ENCODE data around the gene TCF4. TPM values are rescaled to one million over a fixed set of nuclear protein-coding genes. Genes with fewer than 3 reads are reported as not detected.
A peak's percentile ranks its signal among the peaks of the same experiment; 100 is the strongest.

TCF4 gene
- total RNA-seq, 1 experiment from 2014 or later: 55.8 TPM

- no peaks in the 10 kb centered on the region for H3K27me3 ChIP-seq (replicated peaks)
- no peak overlapping the region for H3K27ac ChIP-seq
- H3K4me3 ChIP-seq: no peak overlapping the region
- no peak for DNase-seq (ENCODE audit: low read depth in 1 of 2, low spot score in 2 of 2)
- peaks cover 37% of the 10 kb centered on the region for H3K36me3 ChIP-seq
- H3K4me1 ChIP-seq (replicated peaks): peaks cover 5% of the 10 kb centered on the region
- no peaks in the 10 kb centered on the region for H3K9me3 ChIP-seq (replicated peaks)
Measured at GRCh38 chr18:55233857-55234256, 354.1 kb downstream of the TCF4 start.

DNA sequence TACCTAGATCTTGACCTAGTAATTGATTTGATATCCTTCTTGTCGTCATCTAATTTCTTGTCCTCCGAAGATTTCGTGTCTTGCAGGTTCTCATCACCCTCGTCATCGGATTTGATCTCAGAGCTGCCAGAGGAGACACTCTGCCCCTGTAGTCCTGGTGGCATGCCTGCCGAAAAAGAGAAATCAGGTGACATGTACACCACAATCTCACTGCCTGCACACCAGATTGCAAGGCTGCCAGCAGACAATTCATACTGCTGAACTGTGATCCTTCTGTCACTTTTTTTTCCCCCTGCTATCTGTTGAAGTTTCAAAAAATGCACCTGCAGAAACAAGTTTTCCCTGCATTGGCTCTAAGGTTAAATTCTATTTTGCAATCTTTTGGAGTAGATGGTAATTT, 355.5 kb downstream of the TCF4 start:
- H3K27me3 ChIP-seq (replicated peaks): no peaks in the 10 kb centered on the region
- no peak overlapping the region for H3K27ac ChIP-seq
- H3K9me3 ChIP-seq (replicated peaks): no peaks in the 10 kb centered on the region
- H3K4me3 ChIP-seq: no peak overlapping the region
- H3K4me1 ChIP-seq (replicated peaks): peaks cover 17% of the 10 kb centered on the region
- H3K36me3 ChIP-seq: peaks cover 45% of the 10 kb centered on the region
- no peak for DNase-seq (ENCODE audit: low read depth in 1 of 2, low spot score in 2 of 2)

DNA sequence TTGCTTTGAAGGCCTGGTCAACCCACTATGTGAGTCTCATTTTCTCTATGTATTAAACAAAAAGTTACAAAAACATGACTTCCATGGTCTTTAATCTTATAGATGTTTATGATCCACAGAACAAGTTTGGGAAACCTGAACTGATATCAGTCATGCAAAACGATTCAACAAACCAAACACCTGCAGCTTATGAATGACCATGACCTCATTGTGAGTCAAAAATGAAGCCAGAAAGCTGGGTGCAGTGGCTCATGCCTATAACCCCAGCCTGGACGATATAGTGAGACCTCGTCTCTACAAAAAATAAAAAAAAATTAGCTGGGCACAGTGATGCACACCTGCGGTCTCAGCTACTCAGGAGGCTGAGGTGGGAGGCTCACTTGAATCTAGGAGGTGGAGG, 358.3 kb downstream of the TCF4 start:
- DNase-seq (ENCODE audit: low read depth in 1 of 2, low spot score in 2 of 2): no peak
- H3K9me3 ChIP-seq (replicated peaks): no peaks in the 10 kb centered on the region
- H3K4me1 ChIP-seq (replicated peaks): peaks cover 17% of the 10 kb centered on the region
- H3K27ac ChIP-seq: no peak overlapping the region
- H3K4me3 ChIP-seq: no peak overlapping the region
- H3K27me3 ChIP-seq (replicated peaks): no peaks in the 10 kb centered on the region
- H3K36me3 ChIP-seq: peaks cover 52% of the 10 kb centered on the region

DNA sequence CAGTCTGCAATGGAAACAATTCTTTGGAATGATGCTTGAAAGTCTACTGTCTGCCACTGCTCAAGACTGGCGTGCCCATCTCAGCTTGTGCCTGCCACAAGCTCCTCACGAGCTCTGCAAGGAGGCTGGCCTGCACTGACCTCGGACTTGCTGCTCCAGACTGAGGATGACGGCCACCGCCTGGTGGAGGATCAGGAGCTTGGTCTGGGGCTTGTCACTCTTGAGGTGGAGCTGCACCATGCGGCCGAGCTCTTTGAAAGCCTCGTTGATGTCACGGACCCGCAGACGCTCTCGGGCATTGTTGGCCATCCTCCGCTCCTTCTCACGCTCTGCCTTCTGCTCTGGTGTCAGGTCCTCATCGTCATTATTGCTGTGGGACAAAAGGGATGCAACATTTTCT, 359.3 kb downstream of the TCF4 start:
- H3K36me3 ChIP-seq: peaks cover 46% of the 10 kb centered on the region
- no peak for DNase-seq (ENCODE audit: low read depth in 1 of 2, low spot score in 2 of 2)
- no peak overlapping the region for H3K4me3 ChIP-seq
- H3K9me3 ChIP-seq (replicated peaks): no peaks in the 10 kb centered on the region
- H3K27ac ChIP-seq: 0 out of 2 replicates have a peak overlapping the region, but pooled peaks have one; percentile 1
- H3K4me1 ChIP-seq (replicated peaks): peaks cover 23% of the 10 kb centered on the region
- H3K27me3 ChIP-seq (replicated peaks): no peaks in the 10 kb centered on the region

DNA sequence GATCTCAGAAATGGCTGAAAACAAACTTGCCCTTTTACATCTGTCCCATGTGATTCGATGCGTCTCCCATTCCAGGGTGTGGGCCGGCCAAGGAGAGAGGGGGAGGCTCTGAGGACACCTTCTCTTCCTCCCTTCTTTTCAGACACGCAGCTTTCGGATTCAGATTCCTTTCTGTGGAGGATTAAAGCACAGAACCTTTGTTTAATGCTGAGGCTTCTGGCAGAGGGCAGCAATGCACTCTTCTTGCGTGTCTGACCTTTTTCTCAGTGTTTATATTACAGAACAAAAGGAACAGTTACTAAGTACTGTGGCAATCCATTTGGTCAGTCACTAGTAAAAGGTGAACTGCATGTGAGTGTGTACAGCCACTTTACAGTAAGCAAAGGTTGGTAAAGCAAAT, 359.8 kb downstream of the TCF4 start:
- DNase-seq (ENCODE audit: low read depth in 1 of 2, low spot score in 2 of 2): peak; percentile 57 to 70
- Histone ChIP-seq H3K36me3 (peaks cover 44% of the 10 kb centered on the region), H3K4me3 (no peak overlapping the region), H3K9me3 (replicated peaks) (no peaks in the 10 kb centered on the region), H3K4me1 (replicated peaks) (peaks cover 23% of the 10 kb centered on the region), H3K27ac (peak overlapping the region; percentile 2; the same call in 1 of the 2 replicates), H3K27me3 (replicated peaks) (no peaks in the 10 kb centered on the region)

GRCh38 chr18:55227771-55228170, 360.2 kb downstream of the TCF4 start:
- H3K36me3 ChIP-seq: peaks cover 39% of the 10 kb centered on the region
- no peak for DNase-seq (ENCODE audit: low read depth in 1 of 2, low spot score in 2 of 2)
- peak overlapping the region; percentile 2; the same call in 1 of the 2 replicates for H3K27ac ChIP-seq
- H3K4me1 ChIP-seq (replicated peaks): peaks cover 23% of the 10 kb centered on the region
- H3K27me3 ChIP-seq (replicated peaks): no peaks in the 10 kb centered on the region
- no peak overlapping the region for H3K4me3 ChIP-seq
- no peaks in the 10 kb centered on the region for H3K9me3 ChIP-seq (replicated peaks)

DNA sequence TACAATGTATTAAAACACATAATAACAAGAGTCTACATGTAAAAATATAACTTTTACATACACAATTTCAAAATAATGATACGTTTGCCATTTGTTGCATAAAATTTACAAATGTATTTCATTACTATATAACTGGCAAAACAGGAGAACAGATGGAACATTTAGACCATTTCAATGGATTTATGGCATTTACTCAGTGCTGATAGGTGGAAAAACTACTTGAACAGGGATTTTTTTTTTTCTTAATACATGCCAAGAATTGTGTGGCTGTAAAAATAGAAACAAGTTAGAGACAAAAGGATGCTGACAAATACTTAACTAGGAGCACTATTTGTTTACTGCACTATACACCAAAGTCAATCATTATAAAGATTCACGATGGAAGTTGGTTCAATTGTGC, 361.9 kb downstream of the TCF4 start:
- Histone ChIP-seq H3K27ac (no peak overlapping the region), H3K4me3 (no peak overlapping the region), H3K36me3 (peaks cover 23% of the 10 kb centered on the region), H3K4me1 (replicated peaks) (peaks cover 23% of the 10 kb centered on the region), H3K27me3 (replicated peaks) (no peaks in the 10 kb centered on the region), H3K9me3 (replicated peaks) (no peaks in the 10 kb centered on the region)
- no peak for DNase-seq (ENCODE audit: low read depth in 1 of 2, low spot score in 2 of 2)

DNA sequence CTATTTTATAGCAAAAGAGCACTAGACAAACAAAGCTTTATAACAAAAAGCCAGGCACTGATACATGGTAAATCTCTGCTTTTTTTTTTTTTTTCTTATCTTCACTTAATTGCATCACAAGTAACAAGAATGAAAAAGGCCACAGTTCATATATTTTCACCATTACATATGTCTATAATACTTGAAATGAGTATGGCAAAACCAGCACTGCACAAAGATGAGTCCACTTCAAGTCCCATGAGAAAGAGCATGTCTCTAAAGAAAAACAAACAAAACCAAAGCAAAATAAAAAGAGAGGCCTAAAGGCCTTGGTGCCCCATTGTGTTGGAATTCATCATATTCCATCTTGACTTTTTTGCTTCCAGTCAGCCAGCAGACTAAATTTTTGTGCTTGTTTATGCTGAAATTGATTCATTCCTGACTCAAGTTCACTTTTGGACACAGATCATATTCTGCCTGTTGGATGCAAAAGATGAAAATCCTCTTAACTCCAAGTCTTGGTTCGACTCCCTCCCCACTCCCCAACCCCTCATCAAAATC, 363.8 kb downstream of the TCF4 start:
- peak in 1 of 2 experiments; percentile 19 for DNase-seq (ENCODE audit: low read depth in 1 of 2, low spot score in 2 of 2)
- Histone ChIP-seq H3K27ac (no peak overlapping the region), H3K4me1 (replicated peaks) (peaks cover 23% of the 10 kb centered on the region), H3K27me3 (replicated peaks) (no peaks in the 10 kb centered on the region), H3K9me3 (replicated peaks) (no peaks in the 10 kb centered on the region), H3K36me3 (peaks cover 19% of the 10 kb centered on the region), H3K4me3 (no peak overlapping the region)

DNA sequence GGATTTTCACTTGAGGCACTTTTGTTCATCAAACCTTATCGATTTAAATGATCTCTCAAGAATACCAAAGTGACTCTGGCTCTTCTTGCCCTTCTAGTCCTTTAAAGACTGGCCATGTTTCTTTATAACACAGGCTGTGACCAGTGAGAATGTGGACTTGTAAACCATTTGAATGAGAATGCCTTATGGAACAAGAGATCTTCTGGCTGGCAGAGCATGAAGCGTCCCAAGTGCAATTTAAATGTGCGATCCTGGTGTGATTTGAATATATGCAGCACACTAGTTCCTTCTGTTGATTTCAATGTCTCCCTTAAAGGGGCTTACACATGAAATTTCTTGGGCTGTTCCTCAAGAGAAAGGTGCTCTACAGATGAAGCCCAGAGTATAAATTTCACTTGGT, 366.4 kb downstream of the TCF4 start:
- H3K27me3 ChIP-seq (replicated peaks): no peaks in the 10 kb centered on the region
- peaks cover 8% of the 10 kb centered on the region for H3K4me1 ChIP-seq (replicated peaks)
- peaks cover 4% of the 10 kb centered on the region; the same call in 1 of the 2 replicates for H3K36me3 ChIP-seq
- no peaks in the 10 kb centered on the region for H3K9me3 ChIP-seq (replicated peaks)
- no peak overlapping the region for H3K4me3 ChIP-seq
- DNase-seq (ENCODE audit: low read depth in 1 of 2, low spot score in 2 of 2): no peak
- H3K27ac ChIP-seq: no peak overlapping the region

DNA sequence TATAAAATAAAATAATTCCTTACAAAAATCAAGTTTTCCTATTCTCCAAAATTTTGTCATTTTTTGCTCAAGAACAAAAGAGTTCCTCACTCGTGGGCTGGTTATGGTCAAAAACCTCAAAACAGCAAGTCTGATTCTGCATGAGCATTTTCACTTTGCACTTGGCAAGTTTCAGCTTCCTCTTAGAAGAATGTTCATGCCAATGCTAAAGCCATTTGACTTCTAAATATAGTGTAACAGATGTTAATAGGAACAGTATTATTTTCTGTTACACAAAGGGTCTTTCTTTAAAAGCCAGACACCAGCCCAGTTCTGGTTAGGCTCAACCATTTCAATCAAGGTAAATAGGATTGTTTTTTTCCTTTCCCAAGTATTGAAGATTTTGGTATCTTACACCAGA, 367.5 kb downstream of the TCF4 start:
- no peaks in the 10 kb centered on the region for H3K27me3 ChIP-seq (replicated peaks)
- H3K36me3 ChIP-seq: no peaks in the 10 kb centered on the region
- H3K27ac ChIP-seq: no peak overlapping the region
- peaks cover 8% of the 10 kb centered on the region for H3K4me1 ChIP-seq (replicated peaks)
- H3K9me3 ChIP-seq (replicated peaks): no peaks in the 10 kb centered on the region
- DNase-seq (ENCODE audit: low read depth in 1 of 2, low spot score in 2 of 2): no peak
- H3K4me3 ChIP-seq: no peak overlapping the region

- no peak overlapping the region for H3K4me3 ChIP-seq
- no peak for DNase-seq (ENCODE audit: low read depth in 1 of 2, low spot score in 2 of 2)
- no peak overlapping the region for H3K27ac ChIP-seq
- no peaks in the 10 kb centered on the region for H3K9me3 ChIP-seq (replicated peaks)
- no peaks in the 10 kb centered on the region for H3K27me3 ChIP-seq (replicated peaks)
- H3K36me3 ChIP-seq: no peaks in the 10 kb centered on the region
- H3K4me1 ChIP-seq (replicated peaks): peaks cover 8% of the 10 kb centered on the region
Measured at GRCh38 chr18:55219823-55220222, 368.2 kb downstream of the TCF4 start.

- Histone ChIP-seq H3K9me3 (replicated peaks) (no peaks in the 10 kb centered on the region), H3K4me1 (replicated peaks) (peaks cover under 1% of the 10 kb centered on the region; the same call in 1 of the 2 replicates), H3K27me3 (replicated peaks) (no peaks in the 10 kb centered on the region), H3K4me3 (no peak overlapping the region), H3K27ac (no peak overlapping the region), H3K36me3 (no peaks in the 10 kb centered on the region)
- no peak for DNase-seq (ENCODE audit: low read depth in 1 of 2, low spot score in 2 of 2)
Measured at GRCh38 chr18:55219059-55219458, 368.9 kb downstream of the TCF4 start.

DNA sequence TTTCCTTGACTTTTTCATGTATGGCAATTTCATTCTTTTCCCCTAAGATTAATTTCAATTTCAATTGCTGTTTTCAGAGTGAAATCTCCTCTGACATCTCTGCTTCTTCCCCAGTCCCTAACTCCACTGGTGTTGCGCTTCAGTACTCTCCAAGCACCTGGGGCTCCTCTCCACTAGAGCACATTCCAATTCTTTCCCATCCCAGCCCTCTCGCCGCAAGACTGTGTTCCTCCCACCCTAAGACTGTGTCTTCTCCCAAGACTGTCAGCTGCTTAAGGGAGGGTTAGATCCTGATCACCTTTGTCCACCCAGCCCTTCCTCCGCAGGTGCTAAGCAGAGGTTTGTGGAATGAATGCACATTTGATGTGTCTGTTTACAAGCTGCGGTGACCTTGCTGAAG, 373.0 kb downstream of the TCF4 start:
- no peak for DNase-seq (ENCODE audit: low read depth in 1 of 2, low spot score in 2 of 2)
- Histone ChIP-seq H3K36me3 (no peaks in the 10 kb centered on the region), H3K27ac (no peak overlapping the region), H3K4me1 (replicated peaks) (no peaks in the 10 kb centered on the region), H3K27me3 (replicated peaks) (no peaks in the 10 kb centered on the region), H3K9me3 (replicated peaks) (no peaks in the 10 kb centered on the region), H3K4me3 (no peak overlapping the region)

DNA sequence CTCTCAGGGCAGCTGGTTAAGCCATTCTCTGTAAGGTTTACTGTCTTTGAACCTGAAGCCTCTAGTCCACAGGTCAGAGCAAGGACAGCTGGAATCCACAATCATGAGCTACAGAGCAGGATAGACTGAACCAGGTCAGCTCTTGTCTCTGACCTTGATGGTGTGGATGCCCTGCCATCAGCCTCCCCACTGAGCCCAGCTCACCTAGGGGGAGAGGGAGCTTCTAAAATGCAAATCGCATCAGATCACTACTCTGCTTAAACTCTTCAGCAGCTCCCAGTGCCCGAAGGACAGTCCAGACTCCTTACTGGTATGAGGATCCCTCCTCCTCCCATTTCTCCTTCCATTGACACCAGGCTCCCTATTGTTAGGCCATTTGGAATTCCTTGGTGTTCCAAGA, 373.5 kb downstream of the TCF4 start:
- Histone ChIP-seq H3K36me3 (no peaks in the 10 kb centered on the region), H3K9me3 (replicated peaks) (no peaks in the 10 kb centered on the region), H3K4me1 (replicated peaks) (no peaks in the 10 kb centered on the region), H3K4me3 (no peak overlapping the region), H3K27ac (no peak overlapping the region), H3K27me3 (replicated peaks) (no peaks in the 10 kb centered on the region)
- DNase-seq (ENCODE audit: low read depth in 1 of 2, low spot score in 2 of 2): no peak

DNA sequence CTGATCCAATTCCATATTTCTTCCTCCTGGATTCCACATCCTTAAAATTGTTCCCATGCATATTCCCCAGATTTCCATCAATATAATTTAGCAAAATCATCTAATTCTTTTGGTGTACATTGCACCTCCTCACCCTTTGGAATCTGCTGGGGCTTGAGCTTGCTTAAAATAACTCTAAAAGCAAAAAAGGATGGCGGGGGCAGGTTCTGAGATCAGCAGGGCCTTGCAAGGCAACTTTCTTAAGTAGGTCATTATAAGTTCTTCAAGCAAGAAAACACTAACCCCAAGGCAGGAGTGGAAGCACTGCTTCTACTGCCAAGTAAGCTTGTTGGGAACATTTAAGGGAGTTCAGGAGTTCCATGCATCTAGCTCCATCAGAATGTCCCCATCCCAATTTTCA, 374.4 kb downstream of the TCF4 start:
- Histone ChIP-seq H3K9me3 (replicated peaks) (no peaks in the 10 kb centered on the region), H3K4me3 (no peak overlapping the region), H3K27me3 (replicated peaks) (no peaks in the 10 kb centered on the region), H3K36me3 (no peaks in the 10 kb centered on the region), H3K27ac (no peak overlapping the region), H3K4me1 (replicated peaks) (no peaks in the 10 kb centered on the region)
- no peak for DNase-seq (ENCODE audit: low read depth in 1 of 2, low spot score in 2 of 2)
